EL (cell line): ENCODE data around the gene YBX1.
"Not testable (repeated sequence)": the region's sequence is repeated elsewhere in the genome, so short reads cannot be mapped to it uniquely, and the experiment has no call there.

Experiments used
- DNase-seq: peaks from one replicate; pipeline ENCODE4 v3.0.0-alpha.2; 2016

Gene YBX1

DNA sequence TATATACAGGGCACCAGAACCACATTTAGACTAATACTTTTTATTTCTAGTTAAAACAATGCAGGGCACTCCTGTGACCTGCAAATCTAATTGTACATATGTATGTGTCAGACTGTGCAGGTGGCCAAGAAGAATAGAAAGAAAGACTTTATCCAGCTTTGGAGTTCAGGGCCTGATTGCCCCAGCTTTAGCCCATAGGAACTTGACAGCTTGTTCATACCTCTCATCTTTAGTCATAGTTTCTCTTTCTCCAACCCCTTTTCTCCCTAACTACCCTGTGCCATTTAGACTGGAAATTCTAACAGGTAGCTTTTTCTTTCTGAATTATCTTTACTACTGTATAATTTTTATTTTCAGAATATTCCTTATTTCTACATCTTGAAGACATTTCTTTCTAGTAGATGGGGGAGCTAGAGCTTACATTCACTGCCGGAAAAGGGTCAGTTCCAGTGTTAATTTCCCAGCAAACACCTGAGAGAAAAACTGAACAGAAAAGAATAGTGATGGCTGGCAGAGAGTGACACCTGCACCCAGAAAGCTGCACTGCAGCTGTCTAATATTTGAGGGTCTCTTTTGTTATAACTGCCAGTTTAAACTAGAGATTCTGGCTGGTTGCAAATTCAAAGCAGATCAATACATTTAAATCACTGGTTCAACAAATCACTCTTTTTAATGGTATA is 8.4 kb downstream of the YBX1 start:
- peak; percentile 11 for DNase-seq

DNA sequence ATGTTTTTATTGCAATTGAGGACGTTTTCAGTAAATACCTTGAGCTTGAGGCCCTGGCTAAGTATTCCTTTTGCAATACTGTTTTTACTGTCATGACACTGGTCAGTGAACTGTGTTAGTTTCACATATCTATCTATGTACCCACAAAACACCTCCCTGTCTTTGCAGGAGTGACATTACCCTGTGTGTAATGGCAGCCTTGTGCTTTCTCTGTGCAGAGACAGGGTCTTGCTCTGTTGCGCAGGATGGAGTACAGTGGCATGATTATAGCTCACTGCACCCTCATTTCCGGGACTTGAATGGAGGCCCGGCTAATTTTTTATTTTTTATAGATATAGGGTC is 8.9 kb downstream of the YBX1 start:
- DNase-seq: no peak

DNA sequence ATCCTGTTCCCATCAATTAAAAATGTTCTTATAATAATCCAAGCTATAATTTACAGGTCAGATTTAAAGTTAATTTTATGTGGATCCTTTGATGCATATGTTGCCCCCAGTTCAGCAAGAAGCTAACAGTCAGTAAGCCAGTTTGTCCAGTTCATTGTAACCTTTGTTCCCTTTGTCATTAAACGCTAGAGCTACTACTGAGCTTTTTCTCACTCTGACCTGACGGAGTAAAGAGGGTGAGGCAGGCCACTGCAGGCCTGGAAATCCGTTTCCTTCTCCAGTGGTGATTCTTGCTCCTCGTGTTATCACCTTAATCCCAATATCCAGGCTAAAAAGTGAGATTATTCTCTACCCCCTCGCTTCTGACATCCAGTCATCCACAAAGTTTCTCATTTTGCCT is 10.2 kb downstream of the YBX1 start:
- no peak for DNase-seq

DNA sequence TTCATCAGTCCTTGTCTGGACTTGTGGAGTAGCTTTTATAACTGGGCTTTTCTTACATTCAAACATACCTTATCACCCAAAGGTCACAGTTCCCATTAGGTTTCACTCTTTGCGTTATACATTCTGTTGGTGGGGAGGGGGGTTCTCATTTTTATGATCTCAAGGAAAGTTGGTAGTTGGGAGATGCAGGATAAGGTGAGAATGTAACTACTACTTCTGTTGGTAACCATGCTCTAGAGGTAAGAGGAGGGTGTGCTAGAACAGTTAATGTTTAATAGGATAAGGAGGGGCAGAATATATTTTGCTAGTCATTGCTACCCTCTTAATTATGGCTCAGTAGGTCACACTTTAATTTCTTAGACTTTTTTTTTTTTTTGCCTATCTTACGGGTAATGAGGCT is 10.7 kb downstream of the YBX1 start:
- no peak for DNase-seq

DNA sequence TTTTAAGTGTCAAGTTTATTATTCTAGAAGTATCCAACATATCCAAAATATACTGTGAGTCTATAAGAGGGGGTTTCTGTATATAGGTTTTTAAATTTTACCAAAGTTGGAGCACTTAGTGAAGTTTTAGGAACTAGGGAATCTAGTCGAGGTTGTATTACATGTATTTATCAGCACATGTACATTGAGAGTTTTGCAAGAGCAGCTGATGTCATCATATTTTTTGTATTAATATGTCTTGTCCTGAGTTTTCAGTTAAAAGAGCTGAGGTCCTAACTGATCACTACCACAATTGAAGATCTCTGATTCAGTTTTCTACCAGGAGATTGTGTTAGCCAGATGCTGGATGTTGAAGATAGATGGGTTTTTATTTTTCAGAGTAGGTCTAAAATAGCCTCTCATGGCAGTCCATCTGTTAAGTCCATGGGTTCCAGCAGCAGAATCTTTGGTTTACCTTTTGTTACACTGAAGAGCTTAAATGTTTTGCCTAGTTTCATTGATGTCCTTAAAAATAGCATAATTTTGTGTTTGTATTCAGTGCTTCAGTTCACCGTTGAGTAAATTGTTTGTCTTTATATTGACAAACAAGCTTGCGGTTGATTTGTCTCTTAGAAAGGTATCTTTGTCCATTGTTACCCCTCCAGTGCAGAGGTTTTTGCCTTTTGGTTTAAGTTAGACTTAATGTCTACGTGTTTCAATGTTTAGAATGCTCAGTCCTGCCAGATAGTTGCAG is 16.0 kb downstream of the YBX1 start:
- DNase-seq: no peak

DNA sequence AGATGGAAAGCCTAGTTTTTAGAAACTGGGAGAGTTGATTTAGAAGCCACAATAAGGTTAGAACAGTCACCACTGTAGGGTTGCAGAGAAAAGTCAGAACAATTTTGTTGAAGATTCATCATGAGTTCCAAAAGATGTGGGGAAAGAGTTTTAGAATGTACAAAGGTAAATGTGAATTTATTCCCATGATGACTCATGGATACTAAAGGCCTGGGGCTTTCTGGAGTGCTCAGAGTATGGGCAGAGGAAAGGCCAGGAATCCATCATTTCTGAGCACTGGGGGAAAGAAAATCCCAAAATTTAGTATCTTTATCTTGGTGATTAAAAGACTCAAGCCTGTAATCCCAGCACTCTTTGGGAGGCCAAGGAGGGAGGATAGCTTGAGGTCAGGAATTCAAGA is 17.8 kb downstream of the YBX1 start:
- DNase-seq: no peak

DNA sequence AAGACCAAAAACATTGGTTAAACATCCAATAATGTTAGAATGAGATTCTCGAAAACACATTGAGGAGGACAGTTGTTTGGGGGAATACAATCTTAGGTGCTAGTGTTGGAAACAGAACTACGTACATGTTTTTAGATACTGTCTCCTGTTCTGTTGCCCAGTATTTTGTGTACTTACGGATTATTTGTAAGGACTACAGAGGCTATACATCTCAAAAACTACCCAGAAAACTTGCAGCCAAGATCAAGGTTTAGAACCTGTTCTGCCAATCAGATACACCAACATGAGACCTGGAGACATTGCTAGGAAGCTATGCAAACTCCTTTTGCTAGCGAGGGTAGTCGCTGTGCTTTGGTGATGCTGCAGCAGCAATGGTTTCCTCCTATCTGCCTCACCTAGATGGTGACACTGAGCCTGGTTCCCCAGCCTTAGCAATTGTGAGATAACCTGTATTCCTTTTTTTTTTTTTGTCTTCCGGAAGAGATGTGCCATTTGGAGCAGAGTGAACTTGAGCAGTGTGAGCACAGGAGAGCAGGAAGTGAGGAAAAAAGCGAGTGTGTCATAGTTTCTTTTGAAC is 21.8 kb downstream of the YBX1 start:
- no peak for DNase-seq

DNA sequence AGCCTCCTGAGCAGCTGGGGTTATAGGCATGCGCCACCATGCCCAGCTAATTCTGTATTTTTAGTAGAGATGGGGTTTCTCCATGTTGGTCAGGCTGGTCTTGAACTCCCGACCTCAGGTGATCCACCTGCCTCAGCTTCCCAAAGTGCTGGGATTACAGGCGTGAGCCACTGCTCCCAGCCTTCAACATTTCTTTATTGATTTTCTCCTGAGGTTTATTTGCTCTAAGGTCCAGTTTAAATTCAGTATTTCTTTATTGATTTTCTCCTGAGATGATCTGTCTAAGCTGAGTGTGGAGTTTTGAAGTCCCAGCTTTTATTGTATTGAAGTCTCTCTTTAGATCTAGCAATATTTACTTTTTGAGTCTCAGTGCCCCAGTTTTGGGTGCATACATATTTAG is 30.6 kb downstream of the YBX1 start:
- DNase-seq: not testable (repeated sequence)

DNA sequence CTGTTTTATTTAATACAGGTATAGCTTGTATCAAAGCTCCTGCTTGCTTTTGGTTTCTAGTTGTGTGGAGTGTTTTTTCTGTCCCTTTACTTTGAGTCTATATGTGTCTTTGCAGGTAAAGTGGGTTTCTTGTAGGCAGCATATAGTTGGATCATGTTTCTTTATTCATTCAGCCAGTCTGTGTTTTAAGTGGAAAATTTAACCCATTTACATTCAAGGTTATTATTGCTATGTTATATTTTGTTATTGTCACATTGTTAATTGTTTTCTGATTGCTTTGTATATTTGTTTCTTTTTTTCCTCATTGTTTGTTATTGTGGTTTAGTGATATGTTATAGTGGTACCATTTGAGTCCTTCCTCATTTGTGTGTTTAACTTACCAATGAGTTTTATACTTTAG is 31.1 kb downstream of the YBX1 start:
- no peak for DNase-seq

DNA sequence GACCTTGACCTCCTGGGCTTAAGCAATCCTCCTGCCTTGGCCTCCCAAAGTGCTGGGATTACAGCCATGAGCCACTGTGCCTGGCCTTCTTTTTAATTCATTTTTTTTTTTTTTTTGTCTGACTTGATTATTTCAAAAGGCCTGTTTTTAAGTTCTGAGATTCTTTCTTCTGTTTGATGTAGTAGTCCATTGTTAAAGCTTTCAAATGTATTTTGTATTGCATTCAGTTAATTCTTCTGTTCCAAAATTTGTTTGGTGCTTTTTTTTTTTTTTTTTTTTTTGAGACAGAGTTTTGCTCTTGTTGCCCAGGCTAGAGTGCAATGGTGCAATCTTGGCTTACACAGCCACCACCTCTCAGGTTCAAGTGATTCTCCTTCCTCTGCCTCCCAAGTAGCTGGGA is 32.2 kb downstream of the YBX1 start:
- not testable (repeated sequence) for DNase-seq

DNA sequence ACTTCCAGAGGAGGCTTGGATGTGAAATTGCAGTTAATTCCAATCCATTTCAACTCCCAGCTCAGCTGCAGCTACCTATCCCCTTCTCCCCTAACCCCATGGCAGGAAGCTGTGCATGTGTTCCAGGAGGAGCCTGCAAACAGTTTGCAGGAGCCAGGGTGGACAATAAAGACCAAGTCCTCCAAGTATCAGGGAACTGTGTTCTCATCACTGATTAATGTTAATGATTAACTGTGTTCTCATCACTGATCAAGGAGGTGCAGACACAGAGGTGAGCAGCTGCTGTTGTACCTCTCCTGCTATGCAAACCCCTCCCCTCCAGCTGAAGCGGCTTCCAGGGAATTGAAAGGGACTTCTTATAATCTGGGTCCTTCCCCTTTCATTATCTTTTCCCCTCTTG is 38.6 kb downstream of the YBX1 start:
- no peak for DNase-seq

DNA sequence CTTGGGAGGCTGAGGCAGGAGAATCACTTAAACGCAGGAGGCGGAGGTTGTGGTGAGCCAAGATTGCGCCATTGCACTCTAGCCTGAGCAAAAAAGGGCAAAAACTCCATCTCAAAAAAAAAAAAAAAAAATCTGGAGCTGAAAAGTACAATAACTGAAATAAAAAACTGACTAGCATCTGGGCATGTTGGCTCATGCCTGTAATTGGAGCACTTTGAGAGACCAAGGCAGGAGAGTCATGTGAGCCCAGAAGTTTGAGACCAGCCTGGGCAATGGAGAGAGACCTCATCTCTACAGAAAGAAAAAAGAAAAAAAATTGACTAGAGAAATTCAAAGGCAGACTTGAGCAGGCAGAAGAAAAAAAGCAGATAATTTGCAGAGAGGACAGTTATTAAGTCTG is 39.7 kb downstream of the YBX1 start:
- no peak for DNase-seq

DNA sequence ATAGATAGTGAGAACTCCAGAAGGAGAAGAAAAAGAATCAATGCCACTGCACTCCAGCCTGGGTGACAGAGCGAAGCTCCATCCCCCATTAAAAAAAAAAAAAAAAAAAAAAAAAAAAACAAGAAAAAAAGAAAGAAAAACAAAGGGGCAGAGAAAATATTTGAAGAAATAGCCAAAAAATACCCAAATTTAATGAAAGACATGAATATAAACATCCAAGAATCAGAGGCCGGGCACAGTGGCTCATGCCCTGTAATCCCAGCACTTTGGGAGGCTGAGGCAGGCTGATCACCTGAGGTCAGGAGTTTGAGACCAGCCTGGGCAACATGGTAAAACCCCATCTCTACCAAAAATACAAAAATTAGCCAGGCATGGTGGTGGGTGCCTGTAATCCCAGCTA is 40.2 kb downstream of the YBX1 start:
- DNase-seq: not testable (repeated sequence)

DNA sequence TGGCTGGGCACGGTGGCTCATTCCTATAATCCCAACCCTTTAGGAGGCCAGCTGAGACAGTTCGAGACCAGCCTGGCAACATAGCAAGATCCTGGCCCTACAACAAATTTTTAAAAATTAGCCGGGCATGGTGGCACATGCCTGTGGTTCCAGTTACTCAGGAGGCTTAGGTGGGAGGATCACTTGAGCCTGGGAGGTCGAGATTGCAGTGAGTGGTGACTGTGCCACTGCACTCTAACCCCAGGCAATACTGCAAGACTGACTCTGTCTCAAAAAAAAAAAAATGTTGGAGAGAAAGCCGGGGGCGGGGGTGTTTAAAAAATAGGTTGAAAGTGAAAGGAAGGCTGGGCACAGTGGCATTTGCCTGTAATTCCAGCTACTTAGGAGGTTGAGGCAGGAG is 41.3 kb downstream of the YBX1 start:
- peak; percentile 31 for DNase-seq

DNA sequence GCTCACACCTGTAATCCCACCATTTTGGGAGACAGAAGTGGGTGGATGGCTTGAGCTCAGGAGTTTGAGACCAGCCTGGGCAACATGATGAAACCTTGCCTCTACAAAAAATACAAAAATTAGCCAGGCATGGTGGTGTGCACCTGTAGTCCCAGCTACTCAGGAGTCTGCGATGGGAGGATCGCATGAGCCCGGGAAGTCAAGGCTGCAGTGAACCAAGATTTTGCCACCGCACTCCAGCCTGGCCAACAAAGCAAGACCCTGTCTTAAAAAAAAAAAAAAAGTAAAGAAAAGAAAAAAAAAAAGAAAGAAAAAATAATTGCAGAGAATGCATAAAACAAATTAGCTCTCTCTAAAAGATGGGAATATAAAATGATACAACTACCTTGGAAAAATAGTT is 43.6 kb downstream of the YBX1 start:
- DNase-seq: not testable (repeated sequence)

DNA sequence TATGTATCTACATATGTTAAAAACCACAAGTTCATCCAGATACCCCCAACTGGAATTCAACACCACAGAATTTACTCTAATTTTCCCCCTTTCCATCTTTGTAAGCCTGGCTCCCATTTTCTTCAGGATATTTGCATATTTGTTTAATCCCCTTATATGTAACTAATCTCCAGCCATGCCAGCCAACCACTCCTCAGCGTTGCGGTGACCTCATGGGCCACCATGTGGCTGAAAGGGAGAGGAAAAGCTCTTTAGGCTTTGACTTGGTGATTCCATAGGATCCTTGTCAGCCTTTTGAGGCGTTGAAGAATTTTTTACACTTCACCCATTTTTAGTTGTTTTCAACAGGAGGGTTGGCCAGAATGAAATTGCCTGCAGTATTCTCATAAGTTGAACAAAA is 47.8 kb downstream of the YBX1 start:
- no peak for DNase-seq

DNA sequence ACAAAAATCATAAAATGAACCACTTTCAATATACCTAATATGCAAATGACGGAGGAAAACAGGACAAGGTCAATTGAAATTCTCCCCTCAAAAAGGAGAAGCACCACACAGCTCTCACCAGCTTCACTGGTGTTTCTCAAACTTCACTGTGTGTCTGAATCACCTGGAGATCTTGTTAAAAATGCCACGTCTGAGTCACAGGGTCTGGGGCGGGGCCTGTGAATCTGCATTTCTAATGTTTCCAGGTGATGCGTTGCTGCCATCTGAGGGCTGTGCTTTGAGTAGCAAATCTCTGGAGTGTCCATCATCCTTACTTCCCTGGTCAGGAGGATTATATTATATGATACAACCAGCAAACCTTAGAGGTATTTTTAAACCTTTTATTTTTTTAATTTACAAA is 48.8 kb downstream of the YBX1 start:
- DNase-seq: no peak

DNA sequence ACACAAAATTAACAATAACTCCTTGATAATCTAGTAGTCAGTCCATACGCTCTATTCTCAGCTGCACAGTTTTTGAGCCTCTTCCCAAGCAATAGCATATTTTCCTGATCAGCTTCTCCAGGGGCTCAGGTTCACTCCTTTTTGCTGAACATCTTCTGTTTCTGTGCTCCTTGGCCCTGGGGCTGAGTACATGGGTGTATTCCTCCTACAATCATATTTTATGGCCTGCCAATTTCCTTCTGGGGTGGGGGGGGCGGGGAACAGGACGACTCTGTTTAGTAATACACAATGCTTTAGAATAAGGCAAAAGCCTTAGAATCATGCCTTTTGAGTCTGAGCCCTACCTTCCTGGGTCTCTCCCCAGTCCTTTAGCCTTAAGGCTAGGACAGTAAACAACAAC is 49.4 kb downstream of the YBX1 start:
- no peak for DNase-seq

DNA sequence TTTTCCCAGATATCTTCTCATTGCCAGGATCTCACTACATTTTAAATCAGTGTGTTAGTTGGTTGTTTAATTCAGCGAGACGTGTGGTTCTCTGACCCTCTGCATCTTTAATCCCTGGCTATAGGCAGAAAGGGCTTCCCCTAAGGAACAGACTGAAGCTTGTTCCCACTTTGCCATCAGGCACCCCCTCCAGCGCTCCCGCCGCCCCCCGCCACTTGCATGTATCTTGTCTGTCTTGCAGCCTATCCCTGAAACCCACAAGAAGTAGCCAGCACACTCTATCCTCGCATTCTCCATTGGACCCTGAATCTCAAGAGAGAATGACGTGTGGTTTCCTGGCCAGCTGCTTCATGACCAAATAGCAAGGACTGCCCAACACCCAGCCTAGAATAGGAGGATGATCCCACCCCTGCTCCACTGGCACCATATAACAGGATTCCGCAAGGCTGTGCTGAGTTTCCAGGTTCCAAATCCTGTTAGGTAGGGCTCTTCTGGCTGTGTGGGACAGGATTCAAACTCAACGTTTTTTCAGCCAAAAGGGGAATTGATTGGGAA is 50.0 kb downstream of the YBX1 start:
- no peak for DNase-seq

DNA sequence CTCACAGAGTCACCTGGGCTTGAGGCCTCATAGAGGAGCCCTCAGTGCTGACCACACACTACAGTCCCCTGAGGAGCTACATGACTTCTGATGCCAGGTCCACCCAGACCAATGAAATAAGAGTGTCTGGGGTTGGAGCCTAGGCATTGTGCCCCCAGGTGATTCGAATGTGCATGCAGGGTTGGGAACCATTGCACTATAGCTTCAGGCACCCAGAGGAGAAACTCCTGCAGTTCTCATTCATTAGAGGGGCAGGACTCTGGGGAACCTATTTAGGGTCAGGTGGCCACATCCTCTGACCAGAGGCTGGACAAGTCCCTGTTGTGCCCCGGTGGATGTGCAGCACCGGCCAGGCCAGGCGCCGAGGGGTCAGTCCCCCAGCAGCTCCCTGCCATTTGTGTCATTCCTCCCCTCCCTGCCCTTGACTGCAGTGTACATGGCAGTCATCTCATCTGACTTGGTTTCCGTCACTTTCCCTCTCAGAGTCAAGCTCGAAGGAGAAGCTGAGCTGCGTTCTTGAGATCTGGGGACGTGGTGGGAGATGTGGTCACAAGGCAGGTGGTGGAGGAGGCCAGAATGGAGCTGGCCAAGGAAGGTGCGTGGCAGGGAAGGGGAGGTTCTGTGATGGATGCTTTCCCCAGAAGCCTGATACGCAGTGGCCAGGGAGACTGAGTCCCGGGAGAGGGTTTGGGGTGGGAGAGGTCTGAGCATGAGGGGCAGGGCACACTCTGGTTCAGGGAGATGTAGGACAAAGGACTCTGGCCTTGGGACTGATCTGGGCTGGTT is 51.4 kb downstream of the YBX1 start:
- no peak for DNase-seq

DNA sequence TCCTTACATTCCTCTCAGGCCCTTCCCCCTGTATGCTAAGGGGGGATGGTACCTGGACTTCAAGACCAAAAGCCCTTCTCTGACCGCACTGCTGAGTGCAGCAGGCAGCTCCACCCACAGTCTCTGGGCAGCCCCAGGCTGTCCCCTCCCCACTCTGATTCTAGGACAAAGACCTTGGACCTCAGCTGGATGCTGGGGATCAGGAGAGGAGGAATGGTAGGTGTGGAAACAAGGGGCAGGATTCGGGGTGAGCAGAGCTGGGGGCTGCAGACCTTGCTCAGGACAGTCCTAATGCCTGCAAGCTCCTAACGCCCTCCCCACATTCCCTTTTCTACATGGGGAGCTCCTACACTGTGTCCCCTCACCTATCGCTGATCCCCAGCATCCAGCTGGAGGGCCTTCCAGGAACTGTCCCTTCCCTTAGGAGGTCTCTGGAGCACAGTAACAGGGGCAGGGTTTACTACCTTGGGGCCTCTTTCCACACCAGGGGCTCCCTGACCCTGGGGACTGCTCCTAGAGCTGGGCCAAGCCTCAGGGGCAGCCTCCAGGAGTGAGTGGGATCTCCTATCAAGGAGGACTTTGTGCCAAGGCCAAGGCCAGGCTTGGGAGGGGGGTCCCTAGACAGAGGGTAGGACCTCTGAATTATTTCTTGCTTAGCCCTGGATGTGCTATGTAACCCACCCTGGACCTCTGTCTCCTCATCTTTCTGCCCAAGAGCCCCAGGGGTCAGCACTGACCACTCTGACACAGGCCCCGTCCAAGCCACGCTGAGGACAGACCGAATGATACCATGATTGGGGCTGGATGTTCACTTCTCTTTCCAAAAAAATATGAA is 52.2 kb downstream of the YBX1 start:
- no peak for DNase-seq

DNA sequence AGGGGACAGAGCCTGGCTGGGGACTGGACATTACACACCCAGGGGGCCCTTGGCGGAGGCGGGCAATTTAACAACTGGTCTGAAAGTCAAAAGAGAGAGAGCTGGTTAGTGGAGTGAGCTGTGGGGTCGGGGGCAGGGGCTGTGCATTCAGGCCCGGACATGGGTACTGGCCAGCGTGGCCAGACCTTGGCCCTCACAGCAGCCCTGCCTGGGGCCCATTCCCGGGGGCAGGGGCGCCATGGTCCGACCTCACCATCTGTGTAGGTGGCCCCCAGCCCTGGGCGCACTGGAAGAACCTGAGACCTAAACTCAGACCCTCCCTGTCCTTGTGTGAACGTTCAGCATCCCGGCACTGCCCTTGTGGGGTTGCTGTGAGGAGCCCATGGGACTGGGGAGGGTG is 52.8 kb downstream of the YBX1 start:
- no peak for DNase-seq
